Measurements from ENCODE around the gene FAM53B.

The FAM53B gene

GRCh38 chr10:124575107-124576035, 168.8 kb downstream of the FAM53B start:
- H3K27ac Mint-ChIP-seq, result no peak overlapping the region
- H3K27me3 Mint-ChIP-seq (ENCODE audit: low read depth), result peaks cover 4% of the 10 kb centered on the region
- TF ChIP-seq CTCF (IDR thresholded peaks at IDR 0.05; ENCODE audit: unreplicated experiment in 3 of 3), result no peak

GRCh38 chr10:124574456-124575070, 169.6 kb downstream of the FAM53B start:
- TF ChIP-seq CTCF (IDR thresholded peaks at IDR 0.05; ENCODE audit: unreplicated experiment in 3 of 3), result no peak
- no peak overlapping the region for H3K27ac Mint-ChIP-seq
- peaks cover 2% of the 10 kb centered on the region for H3K4me1 Mint-ChIP-seq
- peaks cover 5% of the 10 kb centered on the region for H3K36me3 Mint-ChIP-seq (ENCODE audit: low read depth)
- no peak overlapping the region for H3K4me3 Mint-ChIP-seq
- peaks cover 6% of the 10 kb centered on the region for H3K9me3 Mint-ChIP-seq
- H3K27me3 Mint-ChIP-seq (ENCODE audit: low read depth), result peaks cover 4% of the 10 kb centered on the region

More at GRCh38 chr10:124575107-124576035, 168.8 kb downstream of the FAM53B start:
- Mint-ChIP-seq H3K4me3 (no peak overlapping the region), H3K36me3 (ENCODE audit: low read depth) (peaks cover 5% of the 10 kb centered on the region), H3K9me3 (peaks cover 13% of the 10 kb centered on the region), H3K4me1 (no peaks in the 10 kb centered on the region)

- Mint-ChIP-seq H3K27me3 (ENCODE audit: low read depth) (peaks cover 4% of the 10 kb centered on the region), H3K9me3 (peaks cover 4% of the 10 kb centered on the region), H3K4me1 (peaks cover 8% of the 10 kb centered on the region), H3K36me3 (ENCODE audit: low read depth) (peaks cover 5% of the 10 kb centered on the region), H3K27ac (no peak overlapping the region), H3K4me3 (no peak overlapping the region)
- no peak for TF ChIP-seq CTCF (IDR thresholded peaks at IDR 0.05; ENCODE audit: unreplicated experiment in 3 of 3)
Observed at GRCh38 chr10:124573726-124574455, 170.3 kb downstream of the FAM53B start.

GRCh38 chr10:124572751-124573150, 171.4 kb downstream of the FAM53B start:
- peaks cover 4% of the 10 kb centered on the region for H3K27me3 Mint-ChIP-seq (ENCODE audit: low read depth)
- peaks cover 5% of the 10 kb centered on the region for H3K36me3 Mint-ChIP-seq (ENCODE audit: low read depth)
- no peak overlapping the region for H3K27ac Mint-ChIP-seq
- H3K4me3 Mint-ChIP-seq, result no peak overlapping the region
- peaks cover 4% of the 10 kb centered on the region for H3K9me3 Mint-ChIP-seq
- TF ChIP-seq CTCF (IDR thresholded peaks at IDR 0.05; ENCODE audit: unreplicated experiment in 3 of 3), result no peak
- H3K4me1 Mint-ChIP-seq, result peaks cover 10% of the 10 kb centered on the region

- no peaks in the 10 kb centered on the region for H3K27me3 Mint-ChIP-seq (ENCODE audit: low read depth)
- peaks cover 10% of the 10 kb centered on the region for H3K4me1 Mint-ChIP-seq
- H3K4me3 Mint-ChIP-seq, result no peak overlapping the region
- peaks cover 5% of the 10 kb centered on the region for H3K36me3 Mint-ChIP-seq (ENCODE audit: low read depth)
- H3K9me3 Mint-ChIP-seq, result peaks cover 4% of the 10 kb centered on the region
- no peak overlapping the region for H3K27ac Mint-ChIP-seq
- no peak for TF ChIP-seq CTCF (IDR thresholded peaks at IDR 0.05; ENCODE audit: unreplicated experiment in 3 of 3)
Observed at GRCh38 chr10:124570646-124571045, 173.5 kb downstream of the FAM53B start.
